ENCODE results near the gene DHX29.

DNA sequence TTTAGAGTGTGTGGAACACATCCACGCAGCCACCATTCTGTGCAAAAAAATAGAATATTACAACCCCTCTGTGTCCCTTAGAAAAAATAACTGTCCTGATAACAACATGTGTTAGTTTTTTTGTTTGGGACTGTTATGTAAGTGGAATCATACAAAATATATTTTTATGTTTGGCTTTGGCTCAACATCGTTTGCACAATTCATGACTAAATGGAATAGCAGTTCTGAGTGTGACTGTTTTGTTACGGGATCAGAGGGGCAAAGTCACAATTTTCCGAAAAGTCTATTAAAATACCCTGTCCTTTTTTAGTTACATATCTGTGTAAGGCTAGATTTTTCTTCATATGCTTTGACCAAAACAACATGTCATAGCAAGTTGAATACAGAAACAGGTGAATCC, 13.1 kb upstream of the DHX29 start:
- TF ChIP-seq, protein P1, sequence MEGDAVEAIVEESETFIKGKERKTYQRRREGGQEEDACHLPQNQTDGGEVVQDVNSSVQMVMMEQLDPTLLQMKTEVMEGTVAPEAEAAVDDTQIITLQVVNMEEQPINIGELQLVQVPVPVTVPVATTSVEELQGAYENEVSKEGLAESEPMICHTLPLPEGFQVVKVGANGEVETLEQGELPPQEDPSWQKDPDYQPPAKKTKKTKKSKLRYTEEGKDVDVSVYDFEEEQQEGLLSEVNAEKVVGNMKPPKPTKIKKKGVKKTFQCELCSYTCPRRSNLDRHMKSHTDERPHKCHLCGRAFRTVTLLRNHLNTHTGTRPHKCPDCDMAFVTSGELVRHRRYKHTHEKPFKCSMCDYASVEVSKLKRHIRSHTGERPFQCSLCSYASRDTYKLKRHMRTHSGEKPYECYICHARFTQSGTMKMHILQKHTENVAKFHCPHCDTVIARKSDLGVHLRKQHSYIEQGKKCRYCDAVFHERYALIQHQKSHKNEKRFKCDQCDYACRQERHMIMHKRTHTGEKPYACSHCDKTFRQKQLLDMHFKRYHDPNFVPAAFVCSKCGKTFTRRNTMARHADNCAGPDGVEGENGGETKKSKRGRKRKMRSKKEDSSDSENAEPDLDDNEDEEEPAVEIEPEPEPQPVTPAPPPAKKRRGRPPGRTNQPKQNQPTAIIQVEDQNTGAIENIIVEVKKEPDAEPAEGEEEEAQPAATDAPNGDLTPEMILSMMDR (IDR thresholded peaks at IDR 0.05), result no peak
- TF ChIP-seq POLR2A (IDR thresholded peaks at IDR 0.05) (no peak), POLR2AphosphoS5 (IDR thresholded peaks at IDR 0.05) (no peak)

Data from prostate gland (tissue), 2 donors.